ENCODE results near the gene KLHDC4. TPM values are rescaled to one million over a fixed set of nuclear protein-coding genes. Genes with fewer than 3 reads are reported as not detected.

The KLHDC4 gene
- total RNA-seq, 1 donor from 2014 or later, result 29.0 TPM

DNA sequence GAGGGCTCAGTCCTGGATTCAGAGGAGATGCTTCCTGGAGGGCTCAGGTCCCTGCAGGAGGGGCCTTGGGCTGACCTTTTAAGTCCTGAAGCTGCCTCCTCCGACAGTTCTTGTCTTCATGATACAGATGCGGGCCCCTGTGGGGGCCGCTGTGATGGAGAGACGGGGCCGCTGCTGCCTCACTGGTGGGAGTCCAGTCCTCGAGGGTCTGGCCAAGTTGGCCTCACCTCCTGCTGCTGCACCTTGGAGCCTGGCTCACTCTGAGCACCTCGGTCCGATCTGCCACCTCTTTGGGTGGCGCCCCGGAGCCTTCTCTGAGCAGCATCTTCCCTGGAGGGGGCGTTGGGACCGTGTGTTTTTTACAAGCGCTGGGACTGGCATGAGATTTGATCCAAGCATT, 79.1 kb downstream of the KLHDC4 start:
- TF ChIP-seq, protein P1, sequence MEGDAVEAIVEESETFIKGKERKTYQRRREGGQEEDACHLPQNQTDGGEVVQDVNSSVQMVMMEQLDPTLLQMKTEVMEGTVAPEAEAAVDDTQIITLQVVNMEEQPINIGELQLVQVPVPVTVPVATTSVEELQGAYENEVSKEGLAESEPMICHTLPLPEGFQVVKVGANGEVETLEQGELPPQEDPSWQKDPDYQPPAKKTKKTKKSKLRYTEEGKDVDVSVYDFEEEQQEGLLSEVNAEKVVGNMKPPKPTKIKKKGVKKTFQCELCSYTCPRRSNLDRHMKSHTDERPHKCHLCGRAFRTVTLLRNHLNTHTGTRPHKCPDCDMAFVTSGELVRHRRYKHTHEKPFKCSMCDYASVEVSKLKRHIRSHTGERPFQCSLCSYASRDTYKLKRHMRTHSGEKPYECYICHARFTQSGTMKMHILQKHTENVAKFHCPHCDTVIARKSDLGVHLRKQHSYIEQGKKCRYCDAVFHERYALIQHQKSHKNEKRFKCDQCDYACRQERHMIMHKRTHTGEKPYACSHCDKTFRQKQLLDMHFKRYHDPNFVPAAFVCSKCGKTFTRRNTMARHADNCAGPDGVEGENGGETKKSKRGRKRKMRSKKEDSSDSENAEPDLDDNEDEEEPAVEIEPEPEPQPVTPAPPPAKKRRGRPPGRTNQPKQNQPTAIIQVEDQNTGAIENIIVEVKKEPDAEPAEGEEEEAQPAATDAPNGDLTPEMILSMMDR (conservative IDR thresholded peaks at IDR 0.05; ENCODE audit: low read depth, low read length), result no peak
- H3K4me3 ChIP-seq (ENCODE audit: low read depth, low read length), result no peak overlapping the region

DNA sequence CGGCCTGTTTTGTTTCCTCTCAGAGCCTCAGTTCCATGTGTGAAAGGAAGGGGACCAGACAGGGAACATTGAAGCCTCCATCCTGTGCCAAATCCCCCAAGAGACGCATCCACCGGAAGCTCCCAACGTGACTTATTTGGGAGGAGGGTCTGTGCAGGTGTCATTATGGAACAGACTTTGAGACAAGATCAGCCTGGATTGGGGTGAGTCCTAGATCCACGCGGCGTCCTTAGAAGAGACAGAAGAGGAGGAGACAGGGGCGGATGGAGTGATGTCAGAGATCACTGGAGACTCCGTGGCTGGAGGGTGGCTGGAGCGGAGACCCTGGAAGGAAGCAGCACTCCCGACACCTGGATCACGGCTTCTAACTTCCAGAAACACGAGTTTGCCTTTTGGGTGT, 80.0 kb downstream of the KLHDC4 start:
- TF ChIP-seq, protein P1 (conservative IDR thresholded peaks at IDR 0.05; ENCODE audit: low read depth, low read length), result no peak
- no peak overlapping the region for H3K4me3 ChIP-seq (ENCODE audit: low read depth, low read length)
- DNase-seq (ENCODE audit: low read depth), result no peak

More for the DNA sequence above, 79.1 kb downstream of the KLHDC4 start:
- no peak for DNase-seq (ENCODE audit: low read depth)

DNA sequence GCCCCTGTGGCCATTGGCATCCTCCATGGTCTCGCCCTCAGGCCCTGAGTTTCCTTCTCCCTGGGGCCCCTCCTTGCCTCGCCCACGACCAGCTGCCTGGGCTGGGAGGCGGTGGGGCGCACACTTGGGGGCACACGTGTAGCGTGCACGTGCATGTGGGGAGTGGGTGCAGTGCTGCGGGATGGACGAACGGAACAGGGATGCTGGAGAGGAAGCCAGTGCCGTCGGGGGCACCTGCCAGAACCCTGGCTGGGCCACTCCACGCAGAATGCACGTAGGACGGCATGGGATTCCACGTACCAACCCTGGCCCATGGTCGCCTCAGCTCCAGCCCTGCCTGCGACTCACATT, 80.4 kb downstream of the KLHDC4 start:
- DNase-seq (ENCODE audit: low read depth), result no peak

DNA sequence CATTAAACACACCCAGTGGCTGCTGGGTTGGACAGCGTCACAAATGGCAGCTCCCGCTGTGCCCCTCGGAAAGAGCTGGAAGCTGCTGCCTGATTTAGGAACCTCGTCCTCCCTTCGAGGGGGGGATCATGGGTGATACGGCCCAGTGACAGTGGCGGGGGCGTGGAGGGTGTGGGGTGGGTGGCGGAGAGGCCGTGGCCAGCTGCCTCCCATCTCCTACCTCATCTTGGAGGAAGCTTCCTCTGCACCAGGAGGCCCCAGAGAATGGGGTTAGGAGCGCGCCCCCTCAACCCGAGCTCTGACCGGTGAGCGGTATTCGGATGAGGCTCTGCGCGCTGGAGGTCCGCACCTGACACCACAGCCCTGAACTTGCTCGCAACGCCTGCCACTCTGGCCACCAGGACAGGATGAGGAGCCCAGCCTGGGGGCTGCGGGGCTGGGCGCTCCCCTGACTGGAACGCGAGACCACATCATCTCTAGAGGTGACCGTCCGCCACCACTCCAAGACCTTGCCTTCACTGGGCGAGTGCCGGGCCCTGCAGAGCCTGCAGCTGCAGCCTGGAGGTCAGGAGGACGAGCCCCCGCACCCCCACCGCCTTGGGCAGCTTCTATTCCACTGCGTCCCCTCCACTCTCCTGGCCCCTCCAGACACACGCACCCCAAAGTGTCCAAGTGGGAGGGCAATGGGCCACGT, 80.9 kb downstream of the KLHDC4 start:
- no peak for DNase-seq (ENCODE audit: low read depth)
- TF ChIP-seq, protein P1 (conservative IDR thresholded peaks at IDR 0.05; ENCODE audit: low read depth, low read length), result no peak
- no peak overlapping the region for H3K4me3 ChIP-seq (ENCODE audit: low read depth, low read length)

More for the DNA sequence above, 80.4 kb downstream of the KLHDC4 start:
- TF ChIP-seq, protein P1 (conservative IDR thresholded peaks at IDR 0.05; ENCODE audit: low read depth, low read length), result no peak
- no peak overlapping the region for H3K4me3 ChIP-seq (ENCODE audit: low read depth, low read length)

DNA sequence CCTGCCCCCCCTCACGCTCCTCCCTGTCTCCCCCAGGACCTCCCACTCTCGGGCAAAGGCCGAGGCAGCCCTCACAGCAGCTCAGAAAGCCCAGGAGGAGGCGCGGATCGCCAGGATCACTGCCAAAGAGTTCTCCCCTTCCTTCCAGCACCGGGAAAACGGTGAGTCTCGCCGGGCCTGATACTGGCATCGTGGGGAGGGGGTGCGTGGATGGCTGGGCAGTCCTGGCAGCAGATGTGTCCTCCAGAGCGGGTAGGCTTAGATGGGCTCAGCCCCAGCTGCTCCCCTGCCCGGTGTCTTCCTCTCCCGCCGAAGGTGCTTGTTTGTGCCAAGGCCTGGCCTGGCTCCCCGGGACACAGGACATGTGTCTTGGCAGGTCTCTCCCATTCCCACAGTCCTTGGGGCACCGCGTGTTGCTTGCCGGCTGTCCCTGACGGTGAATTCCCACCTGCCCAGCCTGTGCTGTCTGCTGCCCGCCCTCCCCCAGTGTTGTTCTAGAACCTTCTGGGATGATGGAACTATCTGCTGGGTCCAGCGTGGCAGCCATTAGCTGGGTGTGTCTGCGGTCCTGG, 81.6 kb downstream of the KLHDC4 start:
- no peak for DNase-seq (ENCODE audit: low read depth)
- TF ChIP-seq, protein P1 (conservative IDR thresholded peaks at IDR 0.05; ENCODE audit: low read depth, low read length), result no peak
- no peak overlapping the region for H3K4me3 ChIP-seq (ENCODE audit: low read depth, low read length)

DNA sequence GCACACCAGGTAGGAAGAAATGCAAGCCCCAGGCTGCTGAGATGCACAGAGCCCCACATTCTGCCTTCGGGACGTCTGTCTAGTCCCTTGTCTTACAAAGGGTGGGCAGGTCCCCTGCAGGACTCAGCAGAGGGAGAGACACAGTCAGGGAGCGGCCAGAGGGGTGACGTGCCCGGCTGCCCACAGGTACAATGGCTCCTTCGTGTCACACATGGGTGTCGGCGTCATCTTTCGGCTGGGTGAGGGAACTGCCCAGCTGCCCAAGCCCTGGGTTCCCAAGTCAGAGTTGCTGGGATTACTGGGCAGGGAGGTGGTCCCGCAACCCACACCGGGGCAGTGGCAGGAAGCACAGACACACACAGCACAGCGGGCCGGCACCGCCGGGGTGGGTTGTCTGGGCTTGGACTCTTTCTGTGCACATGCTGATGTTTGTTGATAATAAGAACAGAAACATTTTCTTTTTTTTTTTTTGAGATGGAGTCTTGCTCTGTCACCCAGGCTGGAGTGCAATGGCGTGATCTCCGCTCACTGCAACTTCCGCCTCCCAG, 82.9 kb downstream of the KLHDC4 start:
- TF ChIP-seq, protein P1 (conservative IDR thresholded peaks at IDR 0.05; ENCODE audit: low read depth, low read length), result no peak
- no peak overlapping the region for H3K4me3 ChIP-seq (ENCODE audit: low read depth, low read length)
- DNase-seq (ENCODE audit: low read depth), result no peak
